HG02970 (cell line): ENCODE measurements around the gene TTLL3.
"Not testable (repeated sequence)": the region's sequence is repeated elsewhere in the genome, so short reads cannot be mapped to it uniquely, and the experiment has no call there.

Experiments
- ATAC-seq: cut with Tn5 transposase; IDR thresholded peaks from one replicate; pipeline ENCODE4 v1.9.1; 2021; ENCODE audit warnings: mild to moderate bottlenecking, moderate library complexity, moderate number of reproducible peaks; ENCODE audit not compliant: unreplicated experiment, low FRiP score

TTLL3 gene

GRCh38 chr3:9809615-9810432 lies at the start of gene TTLL3:
TSS of gene TTLL3 (plus strand) at chr3:9810262. CDS start at chr3:9810662, 400 bp downstream.
- no peak for ATAC-seq

GRCh38 chr3:9760779-9761505 lies 49.1 kb upstream of the TTLL3 start:
- no peak for ATAC-seq

DNA sequence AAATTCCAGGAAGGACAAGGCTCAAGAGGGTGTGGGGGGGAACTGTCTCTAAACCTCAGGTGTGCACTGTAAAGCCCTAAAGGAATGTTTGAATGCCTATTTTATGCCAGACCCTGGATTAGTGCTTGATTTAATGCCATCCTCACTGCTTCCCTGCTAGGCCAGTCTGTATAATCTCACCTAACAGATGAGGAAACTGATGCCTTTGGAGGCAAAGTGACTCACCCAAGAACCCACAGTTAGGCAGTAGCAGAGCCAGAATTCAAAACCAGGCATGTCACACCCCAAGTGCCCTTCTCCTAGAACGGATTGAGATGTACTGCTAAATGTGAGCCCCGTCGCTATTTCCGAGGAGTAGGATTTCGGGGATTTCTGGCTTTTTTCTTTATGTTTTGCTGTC lies 48.1 kb upstream of the TTLL3 start:
- ATAC-seq, result no peak

DNA sequence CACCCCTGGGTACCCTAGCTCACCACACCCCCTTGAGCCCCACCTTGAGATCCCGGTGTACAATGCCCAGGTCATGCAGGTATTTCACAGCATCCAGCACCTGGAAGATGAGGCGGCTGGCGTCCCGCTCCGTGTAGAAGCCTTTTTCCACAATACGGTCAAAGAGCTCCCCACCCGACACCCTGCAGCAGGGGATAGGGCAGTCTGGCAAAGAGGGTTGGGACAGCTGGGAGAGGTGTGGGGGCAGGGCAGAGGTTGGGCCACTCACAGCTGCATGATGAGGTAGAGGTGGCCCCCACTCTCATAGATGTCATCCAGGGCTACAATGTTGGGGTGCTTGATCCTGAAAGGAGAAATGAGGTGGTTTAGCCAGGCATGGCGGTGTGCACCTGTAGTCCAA lies 47.2 kb upstream of the TTLL3 start:
- ATAC-seq, result no peak

DNA sequence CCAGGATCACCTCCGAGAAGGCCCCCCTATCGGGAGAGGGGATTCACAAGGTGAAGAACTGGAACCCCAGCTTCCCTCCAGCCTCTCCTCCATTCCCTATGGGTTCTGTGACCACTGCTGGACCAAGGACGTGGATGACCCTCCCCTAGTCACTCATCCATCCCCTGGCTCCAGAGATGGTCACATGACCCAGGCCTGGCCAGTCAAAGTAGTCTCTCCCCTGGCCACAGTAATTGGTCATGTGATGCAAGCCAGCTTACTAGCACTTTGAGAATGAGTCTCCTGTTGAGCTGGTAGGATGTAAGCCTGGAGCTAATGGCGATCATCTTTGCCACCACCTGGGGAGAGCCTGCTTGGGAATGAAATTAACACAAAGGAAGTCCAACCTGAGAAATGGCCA lies 44.2 kb upstream of the TTLL3 start:
- ATAC-seq, result no peak

- ATAC-seq, result no peak
Measured at GRCh38 chr3:9767418-9767817, 42.6 kb upstream of the TTLL3 start.

DNA sequence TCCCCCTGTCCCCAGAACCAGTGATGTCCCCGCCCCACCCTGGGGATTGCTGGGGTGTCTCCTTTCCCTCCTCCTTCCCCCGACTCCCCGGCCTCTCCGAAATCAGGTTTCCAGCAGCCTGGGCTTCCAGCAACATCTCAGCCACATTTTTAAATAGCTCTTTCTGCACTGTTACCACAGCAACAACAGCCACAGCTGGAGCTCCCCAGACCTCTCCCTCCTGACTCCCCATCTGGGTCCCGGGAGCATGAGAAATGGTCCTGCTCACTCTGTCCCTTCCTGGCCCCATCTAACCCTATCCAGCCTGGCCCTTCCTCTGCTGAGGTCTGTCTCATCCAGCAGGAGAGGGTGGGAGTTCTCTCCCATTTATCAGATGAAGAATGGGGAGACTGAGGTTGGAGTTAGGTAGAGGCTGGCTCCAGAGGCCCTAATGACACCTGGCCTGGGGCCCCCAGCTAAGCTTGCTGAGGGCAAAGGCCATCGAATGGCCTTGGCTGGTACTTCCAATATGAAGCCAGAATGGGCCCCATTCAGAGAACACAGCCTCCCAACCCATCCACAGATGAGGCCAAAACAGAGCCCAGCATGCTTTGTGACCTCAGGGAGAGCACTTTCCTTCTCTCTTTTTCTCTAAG lies 41.8 kb upstream of the TTLL3 start:
- no peak for ATAC-seq

DNA sequence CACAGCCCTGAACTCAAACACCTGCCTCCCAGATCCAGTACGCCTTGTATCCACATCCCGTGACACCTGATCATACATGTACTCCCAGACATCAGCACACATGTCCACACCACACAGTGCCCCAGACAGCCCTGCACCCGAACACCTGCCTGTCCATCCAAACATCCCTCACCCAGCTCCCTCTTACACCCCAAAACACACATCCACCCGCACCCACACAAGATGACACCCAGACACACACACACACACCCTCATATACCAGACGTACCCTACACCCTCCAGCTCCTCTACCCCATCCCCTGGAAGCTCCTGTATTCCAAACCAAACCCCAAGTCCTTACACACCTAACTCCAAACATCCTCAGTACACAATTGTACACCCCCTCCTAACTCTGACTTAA lies 41.0 kb upstream of the TTLL3 start:
- ATAC-seq, result no peak

- ATAC-seq, result no peak
Measured at GRCh38 chr3:9769426-9770275, 40.4 kb upstream of the TTLL3 start, which contains the start of gene CAMK1. TSS of gene CAMK1 (minus strand) at chr3:9769947. CDS start at chr3:9767749, 2,198 bp downstream.

GRCh38 chr3:9770276-9770812 lies 39.7 kb upstream of the TTLL3 start:
- ATAC-seq, result no peak

DNA sequence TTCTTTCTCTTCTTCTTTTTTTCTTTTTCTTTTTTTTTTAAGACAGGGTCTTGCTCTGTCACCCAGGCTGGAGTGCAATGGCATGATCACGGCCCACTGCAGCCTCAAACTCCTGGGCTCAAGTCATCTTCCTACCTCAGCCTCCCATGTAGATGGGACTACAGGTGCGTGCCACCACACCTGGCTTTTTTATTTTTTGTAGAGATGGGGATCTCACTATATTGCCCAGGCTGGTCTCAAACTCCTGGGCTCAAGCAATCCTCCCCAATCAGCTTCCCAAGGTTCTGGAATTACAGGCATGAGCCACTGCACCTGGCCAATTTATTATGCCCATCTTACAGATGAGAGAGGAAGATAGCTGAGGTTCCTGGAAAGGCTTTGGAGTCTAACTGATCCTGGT lies 39.1 kb upstream of the TTLL3 start:
- ATAC-seq, result not testable (repeated sequence)

DNA sequence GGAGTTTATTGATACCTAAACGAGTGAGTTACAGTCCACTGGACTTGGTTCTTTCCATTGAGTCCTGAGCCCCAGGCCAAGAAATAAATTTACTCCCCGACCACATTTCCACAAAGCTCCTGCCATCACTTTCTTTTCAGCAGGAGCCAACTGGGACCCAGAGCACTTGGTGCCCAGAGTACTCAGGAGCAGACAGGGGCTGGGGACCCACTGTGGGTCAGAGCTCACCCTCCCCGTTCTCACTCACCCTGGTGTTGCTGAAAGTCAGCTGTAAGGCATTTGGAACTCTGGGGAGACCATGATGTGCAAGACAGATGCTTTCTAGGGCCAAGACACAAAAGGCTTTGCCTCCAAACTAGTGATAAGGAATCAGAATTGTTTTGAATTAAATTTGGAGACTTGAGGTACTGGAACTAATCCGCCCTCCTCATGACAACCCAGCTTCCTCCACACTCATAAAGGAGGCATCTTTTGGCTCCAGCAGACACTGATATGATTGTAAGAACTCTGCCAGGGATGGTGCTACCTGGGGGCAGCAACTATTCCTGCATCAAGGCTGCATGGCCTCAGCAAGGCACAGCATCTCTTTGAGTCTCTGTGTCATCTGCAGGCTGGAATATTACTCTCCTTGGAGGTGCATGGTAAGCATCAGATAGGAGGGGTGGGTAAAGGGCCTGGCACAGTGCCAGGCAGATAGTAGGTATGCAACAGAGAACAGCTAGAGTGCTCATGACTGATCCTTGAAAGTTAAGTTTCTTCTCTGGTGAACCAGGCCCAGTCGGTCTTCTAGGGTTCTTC lies 33.0 kb upstream of the TTLL3 start:
- ATAC-seq, result no peak

GRCh38 chr3:9777694-9778021 lies 32.4 kb upstream of the TTLL3 start:
- no peak for ATAC-seq

- ATAC-seq, result no peak
Measured at GRCh38 chr3:9778143-9779074, 31.7 kb upstream of the TTLL3 start.

GRCh38 chr3:9779075-9779593 lies 30.9 kb upstream of the TTLL3 start:
- ATAC-seq, result no peak

DNA sequence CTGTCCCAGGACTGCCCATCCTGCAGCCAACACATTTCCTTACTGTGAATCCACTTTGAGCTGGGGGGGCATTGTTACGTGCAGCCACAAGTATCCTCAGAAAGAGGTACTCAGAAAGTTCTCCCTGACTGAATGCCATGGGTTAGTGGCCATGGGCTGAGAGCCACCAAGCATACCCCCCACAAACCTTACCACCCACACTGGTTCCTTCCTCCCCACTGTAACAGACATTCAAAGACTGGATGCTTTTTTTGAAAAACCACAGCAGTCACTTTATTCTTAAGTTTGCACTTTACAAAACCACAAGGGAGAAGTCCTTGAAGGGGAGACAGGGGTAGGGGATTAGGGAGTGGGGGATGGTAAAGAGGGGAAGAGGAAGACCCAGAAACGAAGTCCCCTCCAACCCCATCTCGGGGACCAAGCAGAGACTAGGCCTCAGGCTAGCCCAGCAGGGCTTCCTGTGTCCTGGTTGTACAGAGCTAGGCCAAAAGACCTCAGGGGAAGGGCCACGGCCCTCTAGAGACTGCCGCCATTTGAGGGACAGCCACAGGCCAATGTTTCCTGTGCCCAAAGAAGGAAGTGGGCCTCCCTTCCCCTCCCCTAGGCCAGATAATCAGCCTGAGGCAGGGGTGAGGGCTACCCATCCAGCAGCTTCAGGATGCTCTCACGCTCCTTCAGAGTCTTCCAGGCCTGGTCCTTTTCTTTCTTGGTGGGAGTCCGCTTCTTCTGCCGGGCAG lies 30.2 kb upstream of the TTLL3 start:
- ATAC-seq, result no peak

DNA sequence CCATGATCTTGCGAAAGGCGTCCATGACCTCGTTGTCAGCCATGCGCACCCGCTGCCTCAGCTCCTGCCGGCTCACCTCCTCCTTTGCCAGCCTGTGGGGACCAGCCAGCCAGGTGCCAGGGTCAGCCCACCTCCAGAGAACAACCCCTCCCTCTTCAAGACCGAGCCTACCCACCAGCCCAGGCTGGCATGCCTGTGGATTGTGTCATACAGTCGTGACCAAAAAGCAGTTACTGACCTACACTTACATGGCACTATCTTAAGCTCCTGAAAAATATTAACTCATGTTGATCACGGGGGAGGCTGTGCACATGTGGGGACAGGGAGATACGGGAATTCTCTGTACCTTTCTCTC lies 29.6 kb upstream of the TTLL3 start:
- no peak for ATAC-seq

DNA sequence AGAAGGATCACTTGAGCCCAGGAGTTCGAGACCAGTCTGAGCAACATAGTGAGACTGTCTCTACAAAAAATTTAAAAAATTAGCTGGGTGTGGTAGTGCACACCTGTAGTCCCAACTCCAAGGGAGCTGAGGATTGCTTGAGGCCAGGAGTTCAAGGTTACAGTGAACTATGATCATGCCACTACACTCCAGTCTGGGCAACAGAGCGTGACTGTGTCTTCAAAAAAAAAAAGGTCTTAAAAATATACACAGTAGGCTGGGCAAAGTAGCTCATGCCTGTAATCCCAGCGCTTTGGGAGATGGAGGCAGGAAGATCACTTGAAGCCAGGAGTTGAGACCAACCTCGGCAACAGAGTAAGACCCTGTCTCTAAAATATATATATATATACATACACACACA lies 29.2 kb upstream of the TTLL3 start:
- ATAC-seq, result no peak
